MG63 (cell line): ENCODE data around the gene POLD1. TPM values are rescaled to one million over a fixed set of nuclear protein-coding genes. Genes with fewer than 3 reads are reported as not detected.
A peak's percentile ranks its signal among the peaks of the same experiment; 100 is the strongest.
"Not testable (repeated sequence)": the region's sequence is repeated elsewhere in the genome, so short reads cannot be mapped to it uniquely, and the experiment has no call there.

ENCODE experiments used
- DNase-seq: peaks from one replicate; pipeline ENCODE4 v3.0.0-alpha.2; 2020
- H3K27me3 ChIP-seq: fragments of 250-450 bp; sonication (Bioruptor Pico); 2 replicates; pipeline ENCODE4 v1.5.1; 2020; ENCODE audit warnings: mild to moderate bottlenecking, moderate library complexity
- H3K36me3 ChIP-seq: fragments of 250-450 bp; sonication (Bioruptor Pico); 2 replicates; pipeline ENCODE4 v1.5.1; 2020; ENCODE audit warnings: mild to moderate bottlenecking, moderate library complexity
- H3K4me3 ChIP-seq: fragments of 250-450 bp; sonication (Bioruptor Pico); 2 replicates; pipeline ENCODE4 v1.5.1; 2020; ENCODE audit warnings: mild to moderate bottlenecking, moderate library complexity
- H3K9me3 ChIP-seq: fragments of 250-450 bp; sonication (Bioruptor Pico); 2 replicates; pipeline ENCODE4 v1.5.1; 2020; ENCODE audit warnings: mild to moderate bottlenecking, moderate library complexity
- total RNA-seq: library from RNA; depleted of rRNA; stranded (reverse); fragments of >200 nt; shearing (Covaris generic); gene quantifications from 2 replicates; pipeline ENCODE4 v1.2.3, GENCODE V29; 2014; ENCODE audit warnings: low replicate concordance; rRNA removed

Gene POLD1
- 44.1 and 117 TPM in 2 replicates for total RNA-seq

GRCh38 chr19:50383852-50384684, at the start of gene POLD1:
TSS of gene POLD1 (plus strand) at chr19:50384347. CDS start at chr19:50398852, 14,505 bp downstream.
- peak; percentile 96 for DNase-seq
- peaks cover 56% of the 10 kb centered on the region for H3K36me3 ChIP-seq
- no peaks in the 10 kb centered on the region for H3K9me3 ChIP-seq
- H3K27me3 ChIP-seq, result no peaks in the 10 kb centered on the region
- peak within 1 kb of the TSS; percentile 78 for H3K4me3 ChIP-seq

- Histone ChIP-seq H3K9me3 (no peaks in the 10 kb centered on the region), H3K36me3 (no peaks in the 10 kb centered on the region), H3K4me3 (no peak overlapping the region), H3K27me3 (peaks cover 20% of the 10 kb centered on the region)
- no peak for DNase-seq
These were observed 49.3 kb upstream of the POLD1 start for GRCh38 chr19:50334741-50335421.

- not testable (repeated sequence) for H3K36me3 ChIP-seq, H3K9me3 ChIP-seq, H3K4me3 ChIP-seq, DNase-seq
- peaks cover 10% of the 10 kb centered on the region for H3K27me3 ChIP-seq
These were observed 47.1 kb upstream of the POLD1 start for GRCh38 chr19:50337031-50337430.

- H3K27me3 ChIP-seq, result no peaks in the 10 kb centered on the region
- no peak overlapping the region for H3K4me3 ChIP-seq
- no peaks in the 10 kb centered on the region for H3K36me3 ChIP-seq
- DNase-seq, result no peak
- peaks cover 19% of the 10 kb centered on the region for H3K9me3 ChIP-seq
These were observed 43.8 kb upstream of the POLD1 start for GRCh38 chr19:50340331-50340730.

GRCh38 chr19:50341091-50341564, 43.0 kb upstream of the POLD1 start:
- peaks cover 20% of the 10 kb centered on the region for H3K9me3 ChIP-seq

GRCh38 chr19:50344661-50345318, 39.4 kb upstream of the POLD1 start:
- DNase-seq, result no peak
- no peaks in the 10 kb centered on the region for H3K27me3 ChIP-seq
- H3K36me3 ChIP-seq, result no peaks in the 10 kb centered on the region
- H3K9me3 ChIP-seq, result peaks cover 20% of the 10 kb centered on the region
- H3K4me3 ChIP-seq, result no peak overlapping the region

More at GRCh38 chr19:50341091-50341564, 43.0 kb upstream of the POLD1 start:
- no peak overlapping the region for H3K4me3 ChIP-seq
- H3K27me3 ChIP-seq, result no peaks in the 10 kb centered on the region
- no peak for DNase-seq
- H3K36me3 ChIP-seq, result no peaks in the 10 kb centered on the region

- H3K9me3 ChIP-seq, result peaks cover 16% of the 10 kb centered on the region
- H3K36me3 ChIP-seq, H3K27me3 ChIP-seq, H3K4me3 ChIP-seq, DNase-seq: not testable (repeated sequence)
These were observed 37.0 kb upstream of the POLD1 start for GRCh38 chr19:50347089-50347581.

- peaks cover 9% of the 10 kb centered on the region for H3K9me3 ChIP-seq
- no peaks in the 10 kb centered on the region for H3K27me3 ChIP-seq
- no peaks in the 10 kb centered on the region for H3K36me3 ChIP-seq
- H3K4me3 ChIP-seq, result no peak overlapping the region
- no peak for DNase-seq
These were observed 34.7 kb upstream of the POLD1 start for GRCh38 chr19:50349277-50350057.

- H3K4me3 ChIP-seq, result no peak overlapping the region
- H3K9me3 ChIP-seq, result no peaks in the 10 kb centered on the region
- H3K36me3 ChIP-seq, result no peaks in the 10 kb centered on the region
- DNase-seq, result no peak
- peaks cover 2% of the 10 kb centered on the region; the same call in 1 of the 2 replicates for H3K27me3 ChIP-seq
These were observed 31.9 kb upstream of the POLD1 start for GRCh38 chr19:50352242-50352641.

GRCh38 chr19:50353487-50353880, 30.7 kb upstream of the POLD1 start:
- not testable (repeated sequence) for H3K9me3 ChIP-seq, H3K36me3 ChIP-seq, H3K4me3 ChIP-seq, H3K27me3 ChIP-seq, DNase-seq

- Histone ChIP-seq H3K4me3 (no peak overlapping the region), H3K9me3 (no peaks in the 10 kb centered on the region), H3K27me3 (peaks cover 2% of the 10 kb centered on the region), H3K36me3 (no peaks in the 10 kb centered on the region)
- DNase-seq, result no peak
These were observed 27.4 kb upstream of the POLD1 start for GRCh38 chr19:50356691-50357177.

GRCh38 chr19:50357178-50358100, 26.7 kb upstream of the POLD1 start:
- H3K4me3 ChIP-seq, result peak overlapping the region; percentile 13; the same call in 1 of the 2 replicates
- DNase-seq, result peak; percentile 60
- no peaks in the 10 kb centered on the region for H3K9me3 ChIP-seq
- H3K27me3 ChIP-seq, result peaks cover 3% of the 10 kb centered on the region
- no peaks in the 10 kb centered on the region for H3K36me3 ChIP-seq

GRCh38 chr19:50358483-50359327, 25.4 kb upstream of the POLD1 start:
- DNase-seq, result no peak
- no peaks in the 10 kb centered on the region for H3K9me3 ChIP-seq
- H3K27me3 ChIP-seq, result peaks cover 5% of the 10 kb centered on the region
- H3K36me3 ChIP-seq, result no peaks in the 10 kb centered on the region
- no peak overlapping the region for H3K4me3 ChIP-seq

- Histone ChIP-seq H3K4me3 (no peak overlapping the region), H3K36me3 (no peaks in the 10 kb centered on the region)
- DNase-seq, result no peak
These were observed 24.8 kb upstream of the POLD1 start for GRCh38 chr19:50359328-50359818.

More at GRCh38 chr19:50359328-50359818, 24.8 kb upstream of the POLD1 start:
- Histone ChIP-seq H3K27me3 (peaks cover 5% of the 10 kb centered on the region), H3K9me3 (no peaks in the 10 kb centered on the region)
